ENCODE results near the gene RBM15.
A peak's percentile ranks its signal among the peaks of the same experiment; 100 is the strongest.

Gene RBM15

GRCh38 chr1:110341146-110341871, 2.1 kb downstream of the RBM15 start:
- no peaks in the 10 kb centered on the region for H3K27me3 ChIP-seq (ENCODE audit: control insufficient read depth, insufficient read depth, low read length)
- H3K4me1 ChIP-seq (ENCODE audit: control insufficient read depth, insufficient read depth, low read length): peaks cover 21% of the 10 kb centered on the region
- H3K9me3 ChIP-seq (ENCODE audit: control insufficient read depth, insufficient read depth, low read length): no peaks in the 10 kb centered on the region
- peaks cover 18% of the 10 kb centered on the region for H3K36me3 ChIP-seq (ENCODE audit: control insufficient read depth, insufficient read depth, low read length)
- peak overlapping the region; percentile 95 for H3K4me3 ChIP-seq (ENCODE audit: low read depth, low read length)
- no peak overlapping the region for H3K9ac ChIP-seq (ENCODE audit: low read depth, low read length)

- Histone ChIP-seq H3K9ac (ENCODE audit: low read depth, low read length) (no peak overlapping the region), H3K36me3 (ENCODE audit: control insufficient read depth, insufficient read depth, low read length) (peaks cover 18% of the 10 kb centered on the region), H3K4me1 (ENCODE audit: control insufficient read depth, insufficient read depth, low read length) (peaks cover 26% of the 10 kb centered on the region)
Measured at GRCh38 chr1:110341872-110342331, 2.7 kb downstream of the RBM15 start.

GRCh38 chr1:110343249-110343648, 4.1 kb downstream of the RBM15 start:
- Histone ChIP-seq H3K36me3 (ENCODE audit: control insufficient read depth, insufficient read depth, low read length) (peaks cover 18% of the 10 kb centered on the region), H3K9ac (ENCODE audit: low read depth, low read length) (no peak overlapping the region), H3K4me1 (ENCODE audit: control insufficient read depth, insufficient read depth, low read length) (peaks cover 34% of the 10 kb centered on the region), H3K9me3 (ENCODE audit: control insufficient read depth, insufficient read depth, low read length) (no peaks in the 10 kb centered on the region), H3K4me3 (ENCODE audit: low read depth, low read length) (peak overlapping the region; percentile 39), H3K27me3 (ENCODE audit: control insufficient read depth, insufficient read depth, low read length) (no peaks in the 10 kb centered on the region)

More at GRCh38 chr1:110341872-110342331, 2.7 kb downstream of the RBM15 start:
- Histone ChIP-seq H3K4me3 (ENCODE audit: low read depth, low read length) (peak overlapping the region; percentile 39), H3K9me3 (ENCODE audit: control insufficient read depth, insufficient read depth, low read length) (no peaks in the 10 kb centered on the region), H3K27me3 (ENCODE audit: control insufficient read depth, insufficient read depth, low read length) (no peaks in the 10 kb centered on the region)

GRCh38 chr1:110344152-110344551, 5.0 kb downstream of the RBM15 start:
- Histone ChIP-seq H3K4me1 (ENCODE audit: control insufficient read depth, insufficient read depth, low read length) (peaks cover 34% of the 10 kb centered on the region), H3K4me3 (ENCODE audit: low read depth, low read length) (no peak overlapping the region), H3K9ac (ENCODE audit: low read depth, low read length) (no peak overlapping the region), H3K36me3 (ENCODE audit: control insufficient read depth, insufficient read depth, low read length) (peaks cover 18% of the 10 kb centered on the region), H3K9me3 (ENCODE audit: control insufficient read depth, insufficient read depth, low read length) (no peaks in the 10 kb centered on the region), H3K27me3 (ENCODE audit: control insufficient read depth, insufficient read depth, low read length) (no peaks in the 10 kb centered on the region)

GRCh38 chr1:110345480-110345879, 6.3 kb downstream of the RBM15 start:
- Histone ChIP-seq H3K36me3 (ENCODE audit: control insufficient read depth, insufficient read depth, low read length) (peaks cover 20% of the 10 kb centered on the region), H3K4me3 (ENCODE audit: low read depth, low read length) (no peak overlapping the region), H3K27me3 (ENCODE audit: control insufficient read depth, insufficient read depth, low read length) (no peaks in the 10 kb centered on the region), H3K9me3 (ENCODE audit: control insufficient read depth, insufficient read depth, low read length) (no peaks in the 10 kb centered on the region), H3K9ac (ENCODE audit: low read depth, low read length) (no peak overlapping the region), H3K4me1 (ENCODE audit: control insufficient read depth, insufficient read depth, low read length) (peaks cover 34% of the 10 kb centered on the region)

- Histone ChIP-seq H3K36me3 (ENCODE audit: control insufficient read depth, insufficient read depth, low read length) (peaks cover 7% of the 10 kb centered on the region), H3K4me3 (ENCODE audit: low read depth, low read length) (peak overlapping the region; percentile 30), H3K4me1 (ENCODE audit: control insufficient read depth, insufficient read depth, low read length) (peaks cover 23% of the 10 kb centered on the region), H3K9me3 (ENCODE audit: control insufficient read depth, insufficient read depth, low read length) (no peaks in the 10 kb centered on the region), H3K27me3 (ENCODE audit: control insufficient read depth, insufficient read depth, low read length) (no peaks in the 10 kb centered on the region), H3K9ac (ENCODE audit: low read depth, low read length) (no peak overlapping the region)
Measured at GRCh38 chr1:110346690-110347089, 7.5 kb downstream of the RBM15 start.

- Histone ChIP-seq H3K4me3 (ENCODE audit: low read depth, low read length) (peak overlapping the region; percentile 27), H3K27me3 (ENCODE audit: control insufficient read depth, insufficient read depth, low read length) (no peaks in the 10 kb centered on the region), H3K36me3 (ENCODE audit: control insufficient read depth, insufficient read depth, low read length) (peaks cover 3% of the 10 kb centered on the region), H3K9ac (ENCODE audit: low read depth, low read length) (no peak overlapping the region), H3K4me1 (ENCODE audit: control insufficient read depth, insufficient read depth, low read length) (peaks cover 23% of the 10 kb centered on the region), H3K9me3 (ENCODE audit: control insufficient read depth, insufficient read depth, low read length) (no peaks in the 10 kb centered on the region)
Measured at GRCh38 chr1:110347182-110347893, 8.2 kb downstream of the RBM15 start.

- H3K4me1 ChIP-seq (ENCODE audit: control insufficient read depth, insufficient read depth, low read length): peaks cover 18% of the 10 kb centered on the region
- H3K9ac ChIP-seq (ENCODE audit: low read depth, low read length): no peak overlapping the region
- no peaks in the 10 kb centered on the region for H3K9me3 ChIP-seq (ENCODE audit: control insufficient read depth, insufficient read depth, low read length)
- peaks cover 3% of the 10 kb centered on the region for H3K36me3 ChIP-seq (ENCODE audit: control insufficient read depth, insufficient read depth, low read length)
- H3K4me3 ChIP-seq (ENCODE audit: low read depth, low read length): no peak overlapping the region
- H3K27me3 ChIP-seq (ENCODE audit: control insufficient read depth, insufficient read depth, low read length): no peaks in the 10 kb centered on the region
Measured at GRCh38 chr1:110348050-110348449, 8.9 kb downstream of the RBM15 start.

GRCh38 chr1:110348771-110349170, 9.6 kb downstream of the RBM15 start:
- H3K27me3 ChIP-seq (ENCODE audit: control insufficient read depth, insufficient read depth, low read length): no peaks in the 10 kb centered on the region
- H3K4me3 ChIP-seq (ENCODE audit: low read depth, low read length): no peak overlapping the region
- H3K36me3 ChIP-seq (ENCODE audit: control insufficient read depth, insufficient read depth, low read length): peaks cover 3% of the 10 kb centered on the region
- no peaks in the 10 kb centered on the region for H3K9me3 ChIP-seq (ENCODE audit: control insufficient read depth, insufficient read depth, low read length)
- H3K4me1 ChIP-seq (ENCODE audit: control insufficient read depth, insufficient read depth, low read length): peaks cover 18% of the 10 kb centered on the region
- H3K9ac ChIP-seq (ENCODE audit: low read depth, low read length): no peak overlapping the region

GRCh38 chr1:110350360-110350759, 11.2 kb downstream of the RBM15 start:
- H3K36me3 ChIP-seq (ENCODE audit: control insufficient read depth, insufficient read depth, low read length): peaks cover 3% of the 10 kb centered on the region
- H3K4me3 ChIP-seq (ENCODE audit: low read depth, low read length): no peak overlapping the region
- peaks cover 15% of the 10 kb centered on the region for H3K4me1 ChIP-seq (ENCODE audit: control insufficient read depth, insufficient read depth, low read length)
- no peak overlapping the region for H3K9ac ChIP-seq (ENCODE audit: low read depth, low read length)
- no peaks in the 10 kb centered on the region for H3K9me3 ChIP-seq (ENCODE audit: control insufficient read depth, insufficient read depth, low read length)
- no peaks in the 10 kb centered on the region for H3K27me3 ChIP-seq (ENCODE audit: control insufficient read depth, insufficient read depth, low read length)

GRCh38 chr1:110355321-110355720, 16.1 kb downstream of the RBM15 start:
- Histone ChIP-seq H3K9me3 (ENCODE audit: control insufficient read depth, insufficient read depth, low read length) (no peaks in the 10 kb centered on the region), H3K4me3 (ENCODE audit: low read depth, low read length) (no peak overlapping the region), H3K4me1 (ENCODE audit: control insufficient read depth, insufficient read depth, low read length) (no peaks in the 10 kb centered on the region), H3K36me3 (ENCODE audit: control insufficient read depth, insufficient read depth, low read length) (no peaks in the 10 kb centered on the region), H3K27me3 (ENCODE audit: control insufficient read depth, insufficient read depth, low read length) (no peaks in the 10 kb centered on the region), H3K9ac (ENCODE audit: low read depth, low read length) (no peak overlapping the region)

GRCh38 chr1:110356379-110356778, 17.2 kb downstream of the RBM15 start:
- Histone ChIP-seq H3K9me3 (ENCODE audit: control insufficient read depth, insufficient read depth, low read length) (no peaks in the 10 kb centered on the region), H3K36me3 (ENCODE audit: control insufficient read depth, insufficient read depth, low read length) (no peaks in the 10 kb centered on the region)

More at GRCh38 chr1:110356379-110356778, 17.2 kb downstream of the RBM15 start:
- H3K4me3 ChIP-seq (ENCODE audit: low read depth, low read length): no peak overlapping the region
- H3K4me1 ChIP-seq (ENCODE audit: control insufficient read depth, insufficient read depth, low read length): no peaks in the 10 kb centered on the region
- no peaks in the 10 kb centered on the region for H3K27me3 ChIP-seq (ENCODE audit: control insufficient read depth, insufficient read depth, low read length)
- no peak overlapping the region for H3K9ac ChIP-seq (ENCODE audit: low read depth, low read length)
